CD4-positive, alpha-beta T cell treated with Interferon alpha-2 for 1 hour (primary cell): ENCODE data around the gene SPATS2L.

Experiments
- DNase-seq, 2 donors: peaks; one replicate each; pipeline ENCODE4 v3.0.0-alpha.2; 2020 to 2022

Gene SPATS2L

DNA sequence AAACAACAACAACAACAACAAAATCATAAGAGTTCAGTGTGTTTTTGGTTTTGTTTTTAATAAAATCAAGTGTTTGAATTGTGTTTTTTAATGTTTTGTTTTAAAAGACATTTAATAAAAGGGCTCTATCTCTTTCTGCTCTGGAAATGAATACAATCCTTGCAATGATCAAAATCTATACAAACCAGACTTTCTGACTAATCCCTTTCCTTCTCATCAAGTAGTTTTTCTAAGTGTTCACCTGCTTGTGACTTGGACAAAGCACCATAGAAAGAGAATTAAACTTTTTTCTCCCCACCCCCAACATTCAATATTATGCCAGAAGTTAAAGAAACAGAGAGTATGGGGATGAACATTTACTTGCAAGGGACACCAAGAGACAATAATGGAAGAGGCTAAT lies 142.0 kb downstream of the SPATS2L start:
- DNase-seq = no peak

DNA sequence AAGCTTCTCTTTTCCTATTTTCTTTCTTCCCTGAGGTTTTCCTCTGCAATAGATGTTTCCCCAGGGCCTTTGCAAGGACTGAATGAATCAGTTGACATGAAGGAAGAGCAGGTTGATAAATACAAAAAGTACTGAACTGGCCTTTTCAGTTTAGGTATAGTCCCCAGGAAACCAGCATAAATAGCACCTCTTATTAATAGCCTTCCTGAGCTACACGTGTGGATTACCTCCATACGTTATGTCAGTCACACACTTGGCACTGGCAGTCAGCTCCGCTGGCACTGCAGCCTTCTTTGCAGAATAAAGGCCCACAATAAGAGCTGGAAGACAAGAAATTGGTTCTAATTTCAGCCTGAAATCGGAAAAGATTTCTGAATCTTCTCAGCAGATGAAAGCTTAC lies 142.7 kb downstream of the SPATS2L start:
- no peak for DNase-seq

DNA sequence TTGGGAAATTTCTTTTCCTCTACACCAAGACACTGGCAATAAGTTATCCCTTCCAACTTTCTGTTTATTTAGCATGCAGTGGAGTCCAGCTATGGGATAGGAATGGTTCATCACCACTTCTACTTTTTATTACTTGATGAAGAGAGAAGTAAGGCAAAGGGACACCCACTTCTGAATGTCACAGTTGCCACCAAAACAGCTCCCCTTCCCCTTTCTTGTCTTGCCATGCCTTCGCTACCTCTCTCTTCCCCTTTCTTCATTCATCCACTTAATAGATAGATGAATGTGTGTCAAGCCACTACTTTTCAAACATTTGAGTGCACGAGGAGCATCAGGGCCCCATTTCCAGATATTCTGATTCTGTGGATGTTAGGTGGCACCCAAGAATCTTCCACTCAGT lies 143.8 kb downstream of the SPATS2L start:
- no peak for DNase-seq

DNA sequence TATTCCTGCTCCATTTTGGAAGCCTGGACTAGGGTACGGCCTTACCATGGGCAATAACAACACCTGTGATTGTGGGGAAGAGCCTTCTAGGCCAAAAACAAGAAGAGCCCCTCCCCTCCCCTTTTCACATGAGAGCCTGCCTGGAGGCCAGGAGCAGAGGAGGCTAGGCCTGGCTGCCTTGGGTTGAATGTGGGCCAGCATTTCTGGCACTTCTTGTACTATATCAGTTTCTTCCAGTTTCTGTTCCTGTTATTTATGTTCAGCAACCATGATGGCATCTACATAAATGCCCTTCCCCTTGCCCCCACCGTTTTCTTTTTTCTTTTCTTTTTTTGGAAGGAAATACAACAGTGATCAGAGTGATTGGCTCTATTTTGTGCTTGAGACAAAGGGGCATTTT lies 145.0 kb downstream of the SPATS2L start:
- DNase-seq = peak in 1 of 2 donors; percentile 16

- DNase-seq = no peak
These were observed 145.9 kb downstream of the SPATS2L start for GRCh38 chr2:200452377-200452776.

- DNase-seq = no peak
These were observed 146.8 kb downstream of the SPATS2L start for GRCh38 chr2:200453142-200453852.

GRCh38 chr2:200453853-200454534 lies 147.5 kb downstream of the SPATS2L start:
- DNase-seq = no peak

DNA sequence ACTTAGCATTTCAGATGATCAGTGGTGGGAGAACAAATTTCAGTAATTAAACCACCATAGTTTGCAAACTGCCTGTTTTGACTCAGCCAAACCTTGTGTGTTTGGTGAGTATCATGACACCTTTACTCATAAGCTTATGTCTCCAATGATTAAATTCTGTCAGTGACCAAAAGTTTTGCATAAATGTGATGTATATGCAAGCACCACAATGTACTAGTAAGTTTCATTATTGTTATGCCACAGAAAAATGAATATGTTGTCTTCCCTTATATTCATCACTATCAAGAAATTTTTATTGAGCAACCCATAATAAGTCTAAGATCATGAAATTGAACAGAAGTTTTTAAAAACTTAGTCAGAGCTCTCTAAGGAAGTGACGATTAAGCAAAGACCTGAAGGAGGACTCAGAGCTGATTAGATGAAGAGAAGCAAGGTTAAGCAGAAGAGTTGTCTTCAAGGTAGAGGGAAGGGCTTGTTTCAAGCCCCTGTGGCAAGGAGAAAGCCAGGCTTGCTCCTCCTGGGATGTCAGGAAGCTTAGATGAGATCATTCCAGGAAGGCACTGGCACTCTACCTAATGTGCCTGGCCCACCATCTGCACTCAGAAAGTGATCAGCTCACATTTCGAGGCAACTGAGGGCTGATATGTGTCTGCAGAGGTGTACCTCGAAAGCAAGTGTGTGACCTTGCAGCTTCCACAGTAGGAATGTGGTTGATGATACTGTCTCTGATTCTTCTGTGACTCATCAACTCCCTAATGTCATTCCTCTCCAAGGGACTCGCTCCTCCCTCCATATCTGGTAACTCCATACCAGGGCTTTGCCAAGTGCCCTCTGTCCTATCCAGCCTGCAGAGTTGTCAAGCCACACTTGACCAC lies 148.7 kb downstream of the SPATS2L start:
- no peak for DNase-seq

DNA sequence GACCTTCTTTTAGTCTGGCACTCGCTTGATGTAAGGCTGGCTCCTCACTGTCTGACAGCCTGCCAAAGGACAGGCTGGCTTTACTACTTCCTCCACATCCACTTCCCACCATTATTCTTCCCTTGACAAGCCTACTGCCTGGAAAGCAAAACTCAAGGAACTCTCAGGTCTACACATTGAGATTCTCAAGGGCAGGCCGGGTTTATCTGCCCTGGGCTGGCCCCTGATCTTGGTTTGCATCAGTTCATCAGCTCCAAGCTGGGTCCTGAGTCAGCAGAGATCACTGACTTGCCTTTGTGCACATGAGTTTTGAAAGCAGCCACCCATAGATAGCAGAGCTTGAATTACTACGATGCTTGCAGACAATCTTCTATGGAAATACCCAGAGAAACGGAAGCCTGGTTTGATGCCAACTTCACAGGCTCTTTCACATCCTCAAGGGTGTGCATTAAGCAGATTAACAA lies 149.5 kb downstream of the SPATS2L start:
- DNase-seq = peak; percentile 26 to 28

- DNase-seq = no peak
These were observed 150.1 kb downstream of the SPATS2L start for GRCh38 chr2:200456567-200456966.

DNA sequence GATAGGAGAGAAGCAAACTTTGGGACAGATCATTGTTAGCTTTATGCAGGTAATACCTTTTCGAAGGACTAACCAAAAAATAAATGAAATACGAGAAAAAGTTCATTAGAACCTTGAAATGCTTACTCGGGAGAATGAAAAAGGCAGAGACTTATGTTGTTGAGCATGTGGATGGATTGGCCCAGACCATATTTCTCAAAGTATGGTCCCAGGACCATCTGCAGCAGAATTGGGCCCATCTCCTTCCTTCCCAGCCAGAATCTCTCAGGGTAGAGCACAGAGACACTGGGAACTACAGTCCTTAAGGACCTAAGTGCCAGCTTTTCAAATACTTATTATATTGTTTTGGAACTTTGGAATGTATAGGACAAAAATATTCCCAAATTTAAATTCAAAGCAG lies 152.6 kb downstream of the SPATS2L start:
- DNase-seq = no peak

DNA sequence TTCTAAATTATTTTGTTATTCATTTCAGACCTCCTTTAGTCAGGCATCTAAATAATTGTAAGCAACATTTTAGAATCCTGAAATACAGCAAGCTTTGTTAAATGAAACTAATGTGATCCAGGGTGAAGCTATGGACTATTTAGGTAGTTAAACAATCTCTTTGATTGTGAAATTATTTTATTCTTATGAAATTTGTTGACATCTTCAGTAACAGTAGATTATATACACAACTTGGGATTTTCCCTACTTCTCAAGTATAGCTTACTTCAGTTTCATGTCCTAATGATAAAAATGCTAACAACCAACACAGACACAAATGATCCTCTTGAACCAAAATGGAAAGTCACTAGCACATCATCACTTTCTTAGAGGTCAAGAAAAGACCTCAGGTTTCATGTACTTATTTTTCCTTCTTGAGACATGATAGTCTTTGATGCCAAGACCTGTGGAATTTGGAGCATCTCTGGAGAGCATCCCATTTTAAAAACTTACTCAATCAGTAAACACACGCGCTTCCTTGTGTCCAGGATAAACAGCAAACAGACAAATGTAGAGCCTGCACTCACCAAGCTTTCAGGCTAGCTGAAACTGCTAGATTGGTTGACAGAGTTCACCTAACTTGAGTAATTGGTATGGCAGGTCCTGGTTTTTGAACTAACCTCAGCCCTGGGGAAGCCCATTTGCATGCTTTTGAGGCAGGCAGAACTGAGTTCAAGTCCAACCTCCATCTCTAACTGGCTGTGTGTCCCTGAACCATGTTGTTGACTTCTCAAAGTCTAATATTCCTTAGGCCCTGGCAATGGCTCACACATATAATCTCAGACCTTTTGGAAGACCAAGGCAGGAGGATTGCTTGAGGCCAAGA lies 155.6 kb downstream of the SPATS2L start:
- DNase-seq = no peak

GRCh38 chr2:200463452-200463851 lies 157.0 kb downstream of the SPATS2L start:
- no peak for DNase-seq

- peak; percentile 69 to 76 for DNase-seq
These were observed 160.2 kb downstream of the SPATS2L start for GRCh38 chr2:200466425-200467418.

- peak; percentile 63 to 78 for DNase-seq
These were observed 161.6 kb downstream of the SPATS2L start for GRCh38 chr2:200467806-200468681.

GRCh38 chr2:200469708-200470211 lies 163.3 kb downstream of the SPATS2L start:
- DNase-seq = no peak

GRCh38 chr2:200470230-200470629 lies 163.7 kb downstream of the SPATS2L start:
- no peak for DNase-seq

DNA sequence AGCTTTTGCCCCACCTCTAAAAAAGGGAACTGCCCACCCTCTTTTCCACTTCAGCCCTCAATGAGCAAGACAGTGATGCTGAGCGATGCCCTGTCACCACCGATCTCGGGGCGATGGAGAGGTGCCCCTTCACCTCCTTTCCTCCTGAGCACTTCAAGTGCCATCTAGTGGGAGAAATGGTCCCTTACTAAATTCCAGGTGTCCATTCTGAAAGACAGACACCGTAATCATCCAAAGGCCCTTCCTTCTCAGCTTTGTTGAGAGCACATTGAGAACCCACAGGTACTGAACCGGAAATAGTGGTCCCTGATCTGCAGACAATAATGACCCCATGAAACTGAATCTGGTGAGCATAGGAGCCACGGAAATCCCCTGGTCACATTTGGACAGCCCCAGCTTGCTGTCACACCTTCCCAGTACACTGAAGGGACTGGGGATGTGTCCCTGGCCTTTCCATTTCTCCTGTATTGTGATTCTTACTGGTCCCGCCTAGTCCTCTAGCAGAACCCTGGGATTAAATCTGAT lies 164.9 kb downstream of the SPATS2L start:
- DNase-seq = peak; percentile 55 to 66

GRCh38 chr2:200471928-200472645 lies 165.6 kb downstream of the SPATS2L start:
- DNase-seq = no peak
